NCI-H524 (cell line): ENCODE measurements around the gene DAB2.
"Not testable (repeated sequence)": the region's sequence is repeated elsewhere in the genome, so short reads cannot be mapped to it uniquely, and the experiment has no call there.

ENCODE experiments used
- DNase-seq, 2 experiments: peaks; one replicate each; lab custom pipeline; 2025; lab: John Stamatoyannopoulos, UW

DAB2 gene

GRCh38 chr5:39420482-39421145 is 4.2 kb downstream of the DAB2 start:
- DNase-seq: no peak

GRCh38 chr5:39419796-39420195 is 5.0 kb downstream of the DAB2 start:
- DNase-seq: no peak

- no peak for DNase-seq
These were observed 6.8 kb downstream of the DAB2 start for GRCh38 chr5:39417979-39418378.

GRCh38 chr5:39415201-39415600 is 9.6 kb downstream of the DAB2 start:
- DNase-seq: no peak

- no peak for DNase-seq
These were observed 10.4 kb downstream of the DAB2 start for GRCh38 chr5:39414426-39414825.

GRCh38 chr5:39413771-39414170 is 11.0 kb downstream of the DAB2 start:
- DNase-seq: no peak

- DNase-seq: no peak
These were observed 11.9 kb downstream of the DAB2 start for GRCh38 chr5:39412721-39413394.

GRCh38 chr5:39411985-39412384 is 12.8 kb downstream of the DAB2 start:
- DNase-seq: no peak

GRCh38 chr5:39411061-39411460 is 13.7 kb downstream of the DAB2 start:
- DNase-seq: no peak

- DNase-seq: no peak
These were observed 15.7 kb downstream of the DAB2 start for GRCh38 chr5:39409033-39409432.

GRCh38 chr5:39405083-39405843 is 19.5 kb downstream of the DAB2 start:
- no peak for DNase-seq

- DNase-seq: not testable (repeated sequence)
These were observed 21.0 kb downstream of the DAB2 start for GRCh38 chr5:39403761-39404160.

GRCh38 chr5:39402140-39402539 is 22.6 kb downstream of the DAB2 start:
- DNase-seq: not testable (repeated sequence)

GRCh38 chr5:39400713-39401578 is 23.8 kb downstream of the DAB2 start:
- no peak for DNase-seq

- DNase-seq: no peak
These were observed 25.4 kb downstream of the DAB2 start for GRCh38 chr5:39399135-39400036.

GRCh38 chr5:39396843-39397242 is 27.9 kb downstream of the DAB2 start:
- no peak for DNase-seq

GRCh38 chr5:39395521-39395920 is 29.3 kb downstream of the DAB2 start:
- DNase-seq: no peak

- no peak for DNase-seq
These were observed 29.8 kb downstream of the DAB2 start for GRCh38 chr5:39394946-39395345.

- DNase-seq: no peak
These were observed 33.8 kb downstream of the DAB2 start for GRCh38 chr5:39390945-39391344.

GRCh38 chr5:39387293-39387692 is 37.5 kb downstream of the DAB2 start:
- DNase-seq: no peak

GRCh38 chr5:39384271-39384670 is 40.5 kb downstream of the DAB2 start:
- no peak for DNase-seq
